HCT116 (cell line): Measurements from ENCODE around the gene ZMYND11. TPM values are rescaled to one million over a fixed set of nuclear protein-coding genes. Genes with fewer than 3 reads are reported as not detected.
"Not testable (repeated sequence)": the region's sequence is repeated elsewhere in the genome, so short reads cannot be mapped to it uniquely, and the experiment has no call there.

Experiments used
- ATAC-seq: fragments of 200-7000 bp; cut with Tn5 transposase; 2 replicates; pipeline ENCODE4 v1.9.1; 2020; ENCODE audit warnings: mild to moderate bottlenecking, moderate library complexity
- BruUV-seq: library from RNA; stranded (reverse); fragments of 400-500 nt; replicated peaks from 2 replicates; lab custom pipeline; 2021; lab: Mats Ljungman, UMichigan
- CTCF ChIA-PET: fragments of 300-600 bp; sonication (Branson Sonifier 250); formaldehyde crosslinking; loops from one replicate; lab custom pipeline; 2021; ENCODE audit warnings: antibody characterized with exemption; lab: Charles Lee
- POLR2A ChIA-PET: fragments of 300-600, 350-600 bp; sonication (Branson Sonifier 250); formaldehyde crosslinking; loops from one replicate; lab custom pipeline; 2021; ENCODE audit warnings: antibody characterized with exemption; lab: Charles Lee
- RAD21 ChIA-PET, 2 experiments: fragments of 300-600 bp; sonication (Branson Sonifier 250); formaldehyde crosslinking; loops; one replicate each; lab custom pipeline; 2023; ENCODE audit warnings: low total read pairs in 2 of 2; ENCODE audit not compliant: uncharacterized antibody in 2 of 2, unreplicated experiment in 2 of 2, low non-redundant PET in 1 of 2; lab: Charles Lee
- DNase-seq: peaks from one replicate; pipeline ENCODE4 v3.0.0-alpha.2; 2010; ENCODE audit warnings: low read depth, low spot score
- H2AFZ ChIP-seq: fragments of 200-600 bp; shearing (Covaris generic), sonication (generic); 2 replicates; pipeline ENCODE4 v1.6.1; 2017; ENCODE audit warnings: low read depth, mixed run types, mixed read lengths, antibody characterized with exemption, low read length; ENCODE audit not compliant: poor library complexity, severe bottlenecking
- H3K27ac ChIP-seq: 2 replicates; pipeline ENCODE4 v1.5.1; 2012; ENCODE audit warnings: low read depth, low read length
- H3K27me3 ChIP-seq: fragments of 200-600 bp; sonication (generic); 2 replicates; pipeline ENCODE4 v1.6.1; 2016; ENCODE audit warnings: mixed run types, low read length, mixed read lengths; ENCODE audit not compliant: insufficient read depth
- H3K36me3 ChIP-seq, 2 experiments: fragments of 200-500 bp in 1 of 2; fragments of 200-600 bp in 1 of 2; sonication (Bioruptor generic) in 1 of 2; sonication (generic) in 1 of 2; 2 replicates each; pipeline versions ENCODE4 v1.5.1 to v1.6.1; 2014 to 2016; ENCODE audit warnings: low read length in 2 of 2, inconsistent platforms in 1 of 2, mixed read lengths in 1 of 2, mixed run types in 1 of 2; ENCODE audit not compliant: insufficient read depth in 2 of 2, control insufficient read depth in 1 of 2
- H3K4me1 ChIP-seq, 2 experiments: fragments of 200-600 bp in 1 of 2; sonication (generic) in 1 of 2; 2 replicates each; pipeline versions ENCODE4 v1.5.1 to v1.6.1; 2012 to 2017; ENCODE audit warnings: low read length in 2 of 2, inconsistent platforms in 1 of 2, mild to moderate bottlenecking in 1 of 2, mixed read lengths in 1 of 2, mixed run types in 1 of 2, moderate library complexity in 1 of 2; ENCODE audit not compliant: insufficient read depth in 2 of 2, control insufficient read depth in 1 of 2
- H3K4me2 ChIP-seq: fragments of 200-600 bp; sonication (generic); 2 replicates; pipeline ENCODE4 v1.6.1; 2017; ENCODE audit warnings: mixed run types, low read length, mixed read lengths
- H3K4me3 ChIP-seq, 2 experiments: fragments of 200-600 bp in 1 of 2; sonication (generic) in 1 of 2; replicated peaks in 1 of 2; 2 replicates each; pipeline ENCODE4 v1.5.1; 2011 to 2016; ENCODE audit warnings: low read length in 2 of 2, control low read depth in 1 of 2, low read depth in 1 of 2, mild to moderate bottlenecking in 1 of 2, mixed read lengths in 1 of 2, mixed run types in 1 of 2
- H3K79me2 ChIP-seq: fragments of 200-600 bp; sonication (generic); 2 replicates; pipeline ENCODE4 v1.6.1; 2017; ENCODE audit warnings: mild to moderate bottlenecking, mixed run types, low read length, moderate library complexity, mixed read lengths; ENCODE audit not compliant: insufficient read depth
- H3K9ac ChIP-seq: fragments of 200-600 bp; sonication (generic); 2 replicates; pipeline ENCODE4 v1.6.1; 2016; ENCODE audit warnings: low read length, mixed read lengths
- H3K9me2 ChIP-seq: fragments of 200-600 bp; sonication (generic), shearing (Covaris generic); 2 replicates; pipeline ENCODE4 v1.6.1; 2017; ENCODE audit warnings: mixed run types, mild to moderate bottlenecking, moderate library complexity; ENCODE audit not compliant: insufficient read depth
- H3K9me3 ChIP-seq, 2 experiments: fragments of 200-500 bp in 1 of 2; fragments of 200-600 bp in 1 of 2; sonication (Bioruptor generic) in 1 of 2; sonication (generic) in 1 of 2; 2 replicates each; pipeline ENCODE4 v1.6.1; 2014 to 2017; ENCODE audit warnings: low read length in 2 of 2, mixed read lengths in 2 of 2, inconsistent platforms in 1 of 2, low read depth in 1 of 2, mild to moderate bottlenecking in 1 of 2, mixed run types in 1 of 2, moderate library complexity in 1 of 2; ENCODE audit not compliant: control insufficient read depth in 1 of 2, insufficient read depth in 1 of 2
- H4K20me1 ChIP-seq: fragments of 200-600 bp; sonication (generic), shearing (Covaris generic); 2 replicates; pipeline ENCODE4 v1.6.1; 2017; ENCODE audit warnings: mixed run types, mild to moderate bottlenecking, moderate library complexity; ENCODE audit not compliant: insufficient read depth
- CEBPB ChIP-seq: IDR thresholded peaks from 2 replicates; pipeline ENCODE4 v1.6.1; 2012; ENCODE audit warnings: low read depth
- FOSL1 ChIP-seq: IDR thresholded peaks from 2 replicates; pipeline ENCODE4 v1.6.1; 2012; ENCODE audit warnings: low read depth
- JUND ChIP-seq: IDR thresholded peaks from 2 replicates; pipeline ENCODE4 v1.6.1; 2012
- ZFX ChIP-seq: fragments of 450-650 bp; IDR thresholded peaks from 2 replicates; pipeline ENCODE4 v1.6.1; 2017
- intact Hi-C: fragments of 100-400 bp; cut with micrococcal nuclease; formaldehyde crosslinking; loops from 2 replicates; pipeline ENCODE4 v1.10.0; 2022
- total RNA-seq: library from RNA; stranded (reverse); gene quantifications from one replicate; pipeline ENCODE4 v1.2.1, GENCODE V29; 2021; ENCODE audit not compliant: unreplicated experiment

Gene ZMYND11
- total RNA-seq, 1 experiment from 2014 or later = 28.3 TPM

- H3K4me3 ChIP-seq, H3K79me2 ChIP-seq, H3K27ac ChIP-seq, ATAC-seq, H3K4me2 ChIP-seq, H3K27me3 ChIP-seq, H2AFZ ChIP-seq, H3K9me2 ChIP-seq, H3K9me3 ChIP-seq, CTCF ChIA-PET, H3K9ac ChIP-seq, POLR2A ChIA-PET, RAD21 ChIA-PET, BruUV-seq, H3K36me3 ChIP-seq, H4K20me1 ChIP-seq, DNase-seq, intact Hi-C loops: not testable (repeated sequence)
- H3K4me1 ChIP-seq = peaks cover 9 to 17% of the 10 kb centered on the region in 2 experiments; a peak in 3 of 4 replicates
Observed at GRCh38 chr10:265816-266588, 130.7 kb downstream of the ZMYND11 start.

GRCh38 chr10:266974-267425 is 131.7 kb downstream of the ZMYND11 start:
- Histone ChIP-seq H3K4me1 (peaks cover 9 to 17% of the 10 kb centered on the region in 2 experiments; a peak in 3 of 4 replicates), H2AFZ (no peak overlapping the region), H3K4me3 (no peak overlapping the region), H3K9me2 (no peaks in the 10 kb centered on the region), H4K20me1 (no peaks in the 10 kb centered on the region), H3K9me3 (no peaks in the 10 kb centered on the region), H3K79me2 (no peaks in the 10 kb centered on the region), H3K27ac (no peak overlapping the region)
- ChIA-PET POLR2A (no interaction called here), CTCF (no interaction called here), RAD21 (no interaction called here)
- no TSS peak for BruUV-seq
- TF ChIP-seq FOSL1 (peak; percentile 26; the same call in 1 of the 2 replicates), JUND (0 out of 2 replicates have a peak, but pooled peaks have one; percentile 8), ZFX (no peak), CEBPB (peak; percentile 45; the same call in 1 of the 2 replicates)
- TF ChIP-seq, all 23 proteins: peak for 3
- no peak for DNase-seq
- Histone ChIP-seq H3K36me3 (no peaks in the 10 kb centered on the region), H3K4me2 (peak overlapping the region; percentile 7; the same call in 1 of the 2 replicates), H3K9ac (no peak overlapping the region), H3K27me3 (no peaks in the 10 kb centered on the region)
- ATAC-seq = no peak
- intact Hi-C loops = no loop called here
